Body of pancreas (tissue), 4 donors: Measurements from ENCODE around the gene UGGT2. TPM values are rescaled to one million over a fixed set of nuclear protein-coding genes. Genes with fewer than 3 reads are reported as not detected.

ENCODE experiments used
- ATAC-seq: fragments of 150-250 bp; one replicate; pipeline ENCODE4 v1.9.1; 2016
- DNase-seq, 4 donors: peaks; one replicate each; pipeline ENCODE4 v3.0.0-alpha.2; 2019
- H3K27ac ChIP-seq, 4 donors: fragments of 200-600 bp; sonication (generic); 1 replicate in 3 of 4; 2 replicates in 1 of 4; pipeline versions ENCODE4 v1.5.1 to v1.6.1; 2016 to 2019; ENCODE audit warnings: mild to moderate bottlenecking in 1 of 4, mixed read lengths in 1 of 4, moderate library complexity in 1 of 4
- H3K27me3 ChIP-seq, 2 donors: fragments of 200-600 bp; sonication (generic); one replicate each; pipeline ENCODE4 v1.6.0; 2016; ENCODE audit warnings: mild to moderate bottlenecking in 1 of 2
- H3K36me3 ChIP-seq, 2 donors: fragments of 200-600 bp; sonication (generic); replicated peaks in 1 of 2; 2 replicates each; pipeline ENCODE4 v1.5.1; 2016; ENCODE audit warnings: low read depth in 2 of 2; ENCODE audit not compliant: insufficient read depth in 1 of 2
- H3K4me1 ChIP-seq: fragments of 200-600 bp; sonication (generic); one replicate; pipeline ENCODE4 v1.6.0; 2016
- H3K4me3 ChIP-seq, 2 donors: fragments of 200-600 bp; sonication (generic); 1 replicate in 1 of 2; 2 replicates in 1 of 2; pipeline ENCODE4 v1.5.1; 2016 to 2019
- H3K9me3 ChIP-seq, 3 donors: fragments of 200-600 bp; sonication (generic); 1 replicate in 2 of 3; 2 replicates in 1 of 3; pipeline ENCODE4 v1.5.1; 2016
- POLR2A ChIP-seq, 3 donors: fragments of 450-650 bp; IDR thresholded peaks; one replicate each; pipeline ENCODE4 v1.6.1; 2016; ENCODE audit warnings: antibody characterized with exemption in 3 of 3, mild to moderate bottlenecking in 2 of 3
- WGBS, 2 donors: methylation state at CpG; one replicate each; pipeline ENCODE4 v1.1.5; 2017; 5-methylcytosine and 5-hydroxymethylcytosine counted together
- intact Hi-C: fragments of 100-400 bp; cut with DNase I; formaldehyde crosslinking; loops from one replicate; pipeline ENCODE4 v1.15.1; 2023
- total RNA-seq, 2 donors: library from RNA; depleted of rRNA; stranded (reverse); fragments of >200 nt; gene quantifications; one replicate each; pipeline ENCODE4 v1.1.0, GENCODE V29; 2016
- TF ChIP-seq, protein P1 (sequence below), 7 experiments: fragments of 450-650 bp in 4 of 7; fragments of 200-600 bp in 3 of 7; sonication (generic) in 3 of 7; IDR thresholded peaks; one replicate each; pipeline ENCODE4 v1.5.1; 2016 to 2019; ENCODE audit warnings: antibody characterized with exemption in 7 of 7

Gene UGGT2
- total RNA-seq, 2 donors from 2014 or later = 49.8 TPM

DNA sequence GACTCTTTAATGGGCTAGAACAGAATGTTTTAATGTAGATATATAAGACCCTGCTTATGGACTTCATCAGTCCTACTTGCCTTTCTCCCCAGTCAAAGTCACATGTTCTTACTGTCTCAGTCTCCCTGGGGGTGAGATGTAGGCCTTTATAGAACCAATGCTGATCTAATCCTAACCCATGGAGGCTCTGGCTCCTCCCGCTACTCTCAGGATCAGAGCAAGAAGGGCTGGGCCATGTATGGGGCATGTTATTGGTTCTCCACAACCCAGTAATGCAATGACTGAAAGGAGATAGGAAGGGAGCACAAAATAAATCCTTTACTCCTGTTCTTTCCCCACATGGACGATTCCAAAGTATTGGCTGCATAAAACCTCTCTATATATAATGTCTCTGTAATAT lies 82.3 kb downstream of the UGGT2 start:
- intact Hi-C loops = no loop called here
- Histone ChIP-seq H3K27ac (no peak overlapping the region), H3K4me1 (no peaks in the 10 kb centered on the region), H3K4me3 (no peak overlapping the region), H3K36me3 (no peaks in the 10 kb centered on the region), H3K27me3 (no peaks in the 10 kb centered on the region), H3K9me3 (no peaks in the 10 kb centered on the region)
- TF ChIP-seq POLR2A (IDR thresholded peaks at IDR 0.05) = no peak
- TF ChIP-seq, protein P1, sequence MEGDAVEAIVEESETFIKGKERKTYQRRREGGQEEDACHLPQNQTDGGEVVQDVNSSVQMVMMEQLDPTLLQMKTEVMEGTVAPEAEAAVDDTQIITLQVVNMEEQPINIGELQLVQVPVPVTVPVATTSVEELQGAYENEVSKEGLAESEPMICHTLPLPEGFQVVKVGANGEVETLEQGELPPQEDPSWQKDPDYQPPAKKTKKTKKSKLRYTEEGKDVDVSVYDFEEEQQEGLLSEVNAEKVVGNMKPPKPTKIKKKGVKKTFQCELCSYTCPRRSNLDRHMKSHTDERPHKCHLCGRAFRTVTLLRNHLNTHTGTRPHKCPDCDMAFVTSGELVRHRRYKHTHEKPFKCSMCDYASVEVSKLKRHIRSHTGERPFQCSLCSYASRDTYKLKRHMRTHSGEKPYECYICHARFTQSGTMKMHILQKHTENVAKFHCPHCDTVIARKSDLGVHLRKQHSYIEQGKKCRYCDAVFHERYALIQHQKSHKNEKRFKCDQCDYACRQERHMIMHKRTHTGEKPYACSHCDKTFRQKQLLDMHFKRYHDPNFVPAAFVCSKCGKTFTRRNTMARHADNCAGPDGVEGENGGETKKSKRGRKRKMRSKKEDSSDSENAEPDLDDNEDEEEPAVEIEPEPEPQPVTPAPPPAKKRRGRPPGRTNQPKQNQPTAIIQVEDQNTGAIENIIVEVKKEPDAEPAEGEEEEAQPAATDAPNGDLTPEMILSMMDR (IDR thresholded peaks at IDR 0.05) = no peak
- ATAC-seq (no peak), DNase-seq (no peak)
- 93 to 94% methylated on average over 2 of the region's 2 CpGs for WGBS, 2 donors

DNA sequence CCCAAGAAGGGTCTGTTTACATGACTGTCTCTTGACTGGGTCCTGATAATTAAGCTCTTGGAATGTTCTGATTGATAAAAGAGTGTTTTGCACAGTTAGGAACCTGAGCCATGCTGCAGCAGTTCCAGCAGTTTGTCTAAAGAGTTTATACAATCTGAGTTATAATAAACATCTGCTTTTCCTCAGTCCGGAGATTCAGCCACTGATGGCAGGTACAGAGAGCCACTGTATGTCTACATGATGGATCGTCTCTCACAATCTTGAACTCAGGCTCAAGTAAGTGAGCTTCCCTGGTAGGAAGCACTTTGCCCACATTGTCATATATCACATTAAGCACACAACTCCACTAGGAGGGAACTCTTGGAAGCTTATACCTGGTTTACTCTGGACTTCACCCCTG lies 84.3 kb downstream of the UGGT2 start:
- H3K27me3 ChIP-seq = no peaks in the 10 kb centered on the region
- H3K4me1 ChIP-seq = no peaks in the 10 kb centered on the region
- no peaks in the 10 kb centered on the region for H3K9me3 ChIP-seq
- ATAC-seq = no peak
- H3K27ac ChIP-seq = no peak overlapping the region
- no peak overlapping the region for H3K4me3 ChIP-seq
- WGBS, 2 donors = 76 to 89% methylated on average over 2 of the region's 2 CpGs
- intact Hi-C loops = no loop called here
- no peak for TF ChIP-seq POLR2A (IDR thresholded peaks at IDR 0.05)
- TF ChIP-seq, protein P1 (IDR thresholded peaks at IDR 0.05) = no peak
- no peaks in the 10 kb centered on the region for H3K36me3 ChIP-seq
- DNase-seq = no peak

DNA sequence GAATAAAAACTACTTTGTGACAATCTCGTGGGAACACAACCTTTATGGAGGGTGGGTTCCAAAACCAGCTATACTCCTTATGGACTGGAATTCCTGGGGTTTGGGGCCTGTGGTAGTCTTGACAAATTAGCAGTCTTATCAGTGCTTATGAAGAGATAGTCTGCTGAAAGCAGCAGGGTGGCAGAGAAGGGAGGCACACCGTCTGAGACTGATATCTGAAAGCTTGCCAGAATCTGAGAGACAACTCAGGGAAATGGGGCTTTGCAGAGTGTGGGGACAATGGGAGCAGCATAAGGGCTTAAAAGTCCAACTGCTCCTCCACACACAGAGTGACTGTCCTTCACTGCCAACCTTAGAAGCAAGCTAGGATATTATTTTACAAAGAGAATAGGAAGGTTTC lies 95.9 kb downstream of the UGGT2 start:
- TF ChIP-seq, protein P1 (IDR thresholded peaks at IDR 0.05) = no peak
- TF ChIP-seq POLR2A (IDR thresholded peaks at IDR 0.05) = no peak
- Histone ChIP-seq H3K4me1 (no peaks in the 10 kb centered on the region), H3K9me3 (peaks cover 0 to 9% (median 0%) of the 10 kb centered on the region in 3 donors), H3K27me3 (no peaks in the 10 kb centered on the region), H3K27ac (no peak overlapping the region), H3K4me3 (no peak overlapping the region), H3K36me3 (no peaks in the 10 kb centered on the region)
- DNase-seq = no peak
- ATAC-seq = no peak
- intact Hi-C loops = no loop called here
- WGBS, 2 donors = 74 to 80% methylated on average over 2 of the region's 2 CpGs

DNA sequence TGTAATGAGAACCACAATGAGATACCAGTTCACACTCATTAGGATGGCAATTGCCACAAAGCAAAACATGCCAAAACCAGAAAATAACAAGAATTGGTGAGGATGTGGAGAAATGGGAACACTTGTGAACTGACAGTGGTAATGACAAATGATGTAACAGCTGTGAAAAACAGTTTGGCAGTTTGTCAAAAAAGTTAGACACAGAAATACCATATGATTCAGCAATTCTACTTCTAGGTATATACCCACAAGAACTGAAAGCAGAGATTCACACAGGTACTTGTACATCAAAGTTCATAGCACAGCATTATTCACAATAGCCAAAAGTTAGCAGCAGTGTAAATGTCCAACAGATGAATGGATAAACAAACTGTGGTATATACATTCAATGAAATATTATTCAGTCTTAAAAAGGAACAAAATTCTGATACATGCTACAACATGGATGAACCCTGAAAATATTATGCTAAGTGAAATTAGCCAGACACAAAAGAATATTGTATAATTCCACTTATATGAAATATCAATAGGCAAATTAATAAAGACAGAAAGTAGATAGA lies 96.5 kb downstream of the UGGT2 start:
- TF ChIP-seq, protein P1 (IDR thresholded peaks at IDR 0.05) = no peak
- no peak for TF ChIP-seq POLR2A (IDR thresholded peaks at IDR 0.05)
- intact Hi-C loops = no loop called here
- H3K4me3 ChIP-seq = no peak overlapping the region
- DNase-seq (no peak), ATAC-seq (no peak)
- no peak overlapping the region for H3K27ac ChIP-seq
- H3K27me3 ChIP-seq = no peaks in the 10 kb centered on the region
- no peaks in the 10 kb centered on the region for H3K36me3 ChIP-seq
- H3K9me3 ChIP-seq = peaks cover 0 to 9% (median 0%) of the 10 kb centered on the region in 3 donors
- no peaks in the 10 kb centered on the region for H3K4me1 ChIP-seq

DNA sequence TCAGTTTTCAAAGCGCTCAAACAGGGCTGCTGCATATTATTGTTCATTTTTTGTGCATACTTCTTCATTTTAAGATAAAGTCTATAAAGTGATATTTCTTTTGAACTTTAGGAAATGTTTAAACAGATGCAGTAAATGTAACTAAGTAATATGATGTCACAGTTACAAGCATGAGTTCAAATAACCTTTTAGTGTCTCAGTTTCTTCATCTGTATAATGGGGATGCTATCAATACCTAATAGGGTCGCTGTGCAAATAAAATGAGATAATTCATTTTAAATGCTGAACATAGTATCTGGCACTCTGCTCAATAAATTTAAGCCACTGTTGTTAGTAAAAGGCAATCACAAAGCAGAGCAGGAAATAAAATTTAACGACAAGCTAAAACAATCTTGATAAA lies 97.5 kb downstream of the UGGT2 start:
- no peaks in the 10 kb centered on the region for H3K36me3 ChIP-seq
- DNase-seq (no peak), ATAC-seq (no peak)
- TF ChIP-seq, protein P1 (IDR thresholded peaks at IDR 0.05) = no peak
- no peak for TF ChIP-seq POLR2A (IDR thresholded peaks at IDR 0.05)
- 95 to 98% methylated on average over 3 of the region's 3 CpGs for WGBS, 2 donors
- peaks cover 0 to 7% (median 0%) of the 10 kb centered on the region in 3 donors for H3K9me3 ChIP-seq
- H3K27me3 ChIP-seq = no peaks in the 10 kb centered on the region
- no peak overlapping the region for H3K27ac ChIP-seq
- no peak overlapping the region for H3K4me3 ChIP-seq
- H3K4me1 ChIP-seq = no peaks in the 10 kb centered on the region
- intact Hi-C loops = no loop called here
